HuH-7 (cell line): ENCODE data around the gene HERC3.

Source experiments
- DNase-seq: peaks from one replicate; pipeline ENCODE4 v3.0.0; 2011; ENCODE audit warnings: low spot score

HERC3 gene

GRCh38 chr4:88747351-88747750, 155.1 kb downstream of the HERC3 start:
- DNase-seq = no peak

GRCh38 chr4:88750369-88750768, 158.1 kb downstream of the HERC3 start:
- no peak for DNase-seq

GRCh38 chr4:88751258-88752075, 159.2 kb downstream of the HERC3 start:
- no peak for DNase-seq

- DNase-seq = no peak
Measured at GRCh38 chr4:88752076-88752463, 159.8 kb downstream of the HERC3 start.

- DNase-seq = no peak
Measured at GRCh38 chr4:88752754-88753153, 160.5 kb downstream of the HERC3 start.

DNA sequence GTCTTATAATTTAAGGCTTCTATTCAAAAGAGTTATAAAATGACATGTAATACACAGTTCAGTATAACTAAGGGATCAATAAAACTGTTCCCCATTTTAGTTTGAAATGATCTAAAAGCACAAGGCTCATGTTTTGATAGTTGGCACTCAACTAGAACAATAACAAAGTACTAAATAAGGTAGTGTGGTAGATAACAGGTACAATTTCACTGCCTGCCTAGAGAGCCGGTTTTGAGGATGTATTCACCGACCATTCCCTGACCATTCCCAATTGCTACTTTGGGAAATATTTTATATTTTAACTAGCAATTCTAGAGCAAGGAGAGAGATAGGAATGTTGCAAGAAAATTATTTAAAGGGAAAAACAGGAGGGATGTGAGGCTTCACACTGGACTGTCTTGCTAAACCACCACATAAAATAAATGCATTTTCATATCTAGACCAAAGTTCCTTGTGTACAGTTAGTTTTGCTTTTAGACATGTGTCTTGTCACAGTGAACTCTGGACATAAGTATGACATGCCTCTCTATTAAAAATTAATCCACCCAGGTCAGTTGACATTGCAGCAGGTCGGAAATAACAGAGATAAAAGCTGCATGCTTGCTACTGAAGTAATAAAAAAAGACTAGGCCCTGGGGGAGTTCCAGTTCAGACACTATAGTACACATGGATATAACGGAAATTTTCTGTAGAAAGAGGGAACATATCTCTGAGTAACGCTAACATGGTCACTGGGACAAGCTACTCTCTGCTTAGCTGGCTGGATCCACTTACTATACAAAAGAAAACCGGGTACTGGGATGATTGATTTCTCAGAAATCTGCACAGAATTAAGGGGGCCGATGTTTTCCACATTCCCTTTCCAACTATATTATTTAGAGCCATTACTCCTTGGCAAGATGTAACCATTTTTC, 161.6 kb downstream of the HERC3 start:
- DNase-seq = peak; percentile 32

- DNase-seq = no peak
Measured at GRCh38 chr4:88754796-88755195, 162.5 kb downstream of the HERC3 start.

GRCh38 chr4:88755454-88755853, 163.2 kb downstream of the HERC3 start:
- DNase-seq = no peak

GRCh38 chr4:88756149-88756548, 163.9 kb downstream of the HERC3 start:
- DNase-seq = no peak

DNA sequence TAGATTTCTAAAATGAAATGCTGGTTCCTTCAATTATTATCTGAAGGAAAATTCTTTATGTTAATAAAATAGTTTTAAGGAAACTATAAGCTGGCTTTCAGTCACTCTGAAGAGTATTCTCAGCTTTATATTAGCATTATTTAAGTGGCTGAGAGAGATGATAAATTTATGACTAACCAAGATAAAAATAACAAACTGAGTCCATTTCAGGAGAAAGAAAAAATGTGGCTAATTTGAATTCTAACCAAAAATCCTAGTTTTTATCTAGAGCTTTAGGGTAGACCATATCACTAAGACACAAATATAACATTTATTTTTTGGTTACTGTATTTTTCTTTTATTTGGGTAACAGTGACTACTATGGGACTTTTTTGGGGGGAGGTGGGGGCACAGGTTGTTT, 164.8 kb downstream of the HERC3 start:
- DNase-seq = no peak

GRCh38 chr4:88757776-88758175, 165.5 kb downstream of the HERC3 start:
- DNase-seq = no peak
